ENCODE measurements around the gene UTRN. TPM values are rescaled to one million over a fixed set of nuclear protein-coding genes. Genes with fewer than 3 reads are reported as not detected.
A peak's percentile ranks its signal among the peaks of the same experiment; 100 is the strongest.

The UTRN gene
- total RNA-seq, 1 experiment from 2014 or later: 84.8 TPM

- intact Hi-C loops (cut with micrococcal nuclease): no loop called here
- no peak overlapping the region for H3K27ac Mint-ChIP-seq (ENCODE audit: low read depth, unreplicated experiment)
- POLR2A ChIA-PET: interaction anchor here (0.6 kb wide), 1 partner anchor 948 kb away, joined by 3 read pairs; no protein-coding TSS in a partner anchor
- H3K4me1 Mint-ChIP-seq (ENCODE audit: insufficient read depth, unreplicated experiment): no peaks in the 10 kb centered on the region
- TF ChIP-seq CTCF (IDR thresholded peaks at IDR 0.05; ENCODE audit: unreplicated experiment): no peak
- no peak overlapping the region for H3K4me3 Mint-ChIP-seq (ENCODE audit: unreplicated experiment)
- no peaks in the 10 kb centered on the region for H3K27me3 Mint-ChIP-seq (ENCODE audit: insufficient read depth, unreplicated experiment)
- peaks cover 12% of the 10 kb centered on the region for H3K9me3 Mint-ChIP-seq (ENCODE audit: unreplicated experiment)
- BruUV-seq (replicated peaks): no TSS peak
- CTCF ChIA-PET: interaction anchor here (1.0 kb wide), 1 partner anchor 32 kb away, joined by 3 read pairs; no protein-coding TSS in a partner anchor
- DNase-seq (ENCODE audit: unreplicated experiment): no peak
- no peaks in the 10 kb centered on the region for H3K36me3 Mint-ChIP-seq (ENCODE audit: insufficient read depth, unreplicated experiment)
Observed at GRCh38 chr6:144248476-144249301, 36.4 kb upstream of the UTRN start.

- Mint-ChIP-seq H3K9me3 (ENCODE audit: unreplicated experiment) (peaks cover 12% of the 10 kb centered on the region), H3K4me1 (ENCODE audit: insufficient read depth, unreplicated experiment) (no peaks in the 10 kb centered on the region), H3K4me3 (ENCODE audit: unreplicated experiment) (no peak overlapping the region), H3K27me3 (ENCODE audit: insufficient read depth, unreplicated experiment) (no peaks in the 10 kb centered on the region), H3K36me3 (ENCODE audit: insufficient read depth, unreplicated experiment) (no peaks in the 10 kb centered on the region), H3K27ac (ENCODE audit: low read depth, unreplicated experiment) (no peak overlapping the region)
- CTCF ChIA-PET: no interaction called here
- intact Hi-C loops (cut with micrococcal nuclease): no loop called here
- no peak for DNase-seq (ENCODE audit: unreplicated experiment)
- POLR2A ChIA-PET: no interaction called here
- no TSS peak for BruUV-seq (replicated peaks)
- TF ChIP-seq CTCF (IDR thresholded peaks at IDR 0.05; ENCODE audit: unreplicated experiment): no peak
Observed at GRCh38 chr6:144250276-144250675, 34.9 kb upstream of the UTRN start.

- no peaks in the 10 kb centered on the region for H3K36me3 Mint-ChIP-seq (ENCODE audit: insufficient read depth, unreplicated experiment)
- no peaks in the 10 kb centered on the region for H3K27me3 Mint-ChIP-seq (ENCODE audit: insufficient read depth, unreplicated experiment)
- ChIA-PET POLR2A (interaction anchor here (0.7 to 2.7 kb wide), 7 partner anchors 10 to 45 kb away, joined by 3 to 13 read pairs (median 6); partner anchors contain the start of gene UTRN), CTCF (interaction anchor here (0.7 kb wide), 1 partner anchor 96 kb away, joined by 3 read pairs; no protein-coding TSS in a partner anchor)
- intact Hi-C loops (cut with micrococcal nuclease): no loop called here
- no peak for TF ChIP-seq CTCF (IDR thresholded peaks at IDR 0.05; ENCODE audit: unreplicated experiment)
- DNase-seq (ENCODE audit: unreplicated experiment): peak; percentile 45
- H3K4me1 Mint-ChIP-seq (ENCODE audit: insufficient read depth, unreplicated experiment): no peaks in the 10 kb centered on the region
- no peaks in the 10 kb centered on the region for H3K9me3 Mint-ChIP-seq (ENCODE audit: unreplicated experiment)
- no peak overlapping the region for H3K4me3 Mint-ChIP-seq (ENCODE audit: unreplicated experiment)
- H3K27ac Mint-ChIP-seq (ENCODE audit: low read depth, unreplicated experiment): no peak overlapping the region
- no TSS peak for BruUV-seq (replicated peaks)
Observed at GRCh38 chr6:144252259-144252658, 32.9 kb upstream of the UTRN start.

- no peak for TF ChIP-seq CTCF (IDR thresholded peaks at IDR 0.05; ENCODE audit: unreplicated experiment)
- peaks cover 16% of the 10 kb centered on the region for H3K4me1 Mint-ChIP-seq (ENCODE audit: insufficient read depth, unreplicated experiment)
- H3K27ac Mint-ChIP-seq (ENCODE audit: low read depth, unreplicated experiment): no peak overlapping the region
- intact Hi-C loops (cut with micrococcal nuclease): no loop called here
- H3K27me3 Mint-ChIP-seq (ENCODE audit: insufficient read depth, unreplicated experiment): no peaks in the 10 kb centered on the region
- ChIA-PET POLR2A (interaction anchor here (0.5 to 0.8 kb wide), 2 partner anchors 26 to 164 kb away, joined by 3 read pairs; partner anchors contain the start of gene SF3B5), CTCF (no interaction called here)
- BruUV-seq (replicated peaks): no TSS peak
- DNase-seq (ENCODE audit: unreplicated experiment): no peak
- H3K9me3 Mint-ChIP-seq (ENCODE audit: unreplicated experiment): no peaks in the 10 kb centered on the region
- H3K4me3 Mint-ChIP-seq (ENCODE audit: unreplicated experiment): no peak overlapping the region
- no peaks in the 10 kb centered on the region for H3K36me3 Mint-ChIP-seq (ENCODE audit: insufficient read depth, unreplicated experiment)
Observed at GRCh38 chr6:144259986-144260385, 25.1 kb upstream of the UTRN start.

Measured in MCF 10A (cell line).